B cell (primary cell): ENCODE measurements around the gene ZNF689. TPM values are rescaled to one million over a fixed set of nuclear protein-coding genes. Genes with fewer than 3 reads are reported as not detected.

Experiments used
- ATAC-seq: fragments of 200-7000 bp; cut with Tn5 transposase; one replicate; pipeline ENCODE4 v1.10.0; 2021; ENCODE audit warnings: low read depth, mild to moderate bottlenecking, moderate number of reproducible peaks, moderate library complexity
- CTCF ChIA-PET: fragments of 350-600 bp; sonication (Branson Sonifier 250); formaldehyde crosslinking; loops from one replicate; lab custom pipeline; 2021; ENCODE audit warnings: antibody characterized with exemption, inconsistent platforms; lab: Charles Lee
- POLR2A ChIA-PET: fragments of 350-600 bp; sonication (Branson Sonifier 250); formaldehyde crosslinking; loops from one replicate; lab custom pipeline; 2021; ENCODE audit warnings: antibody characterized with exemption; lab: Charles Lee
- DNase-seq: peaks from one replicate; pipeline ENCODE4 v3.0.0; 2013
- H2AFZ ChIP-seq: 2 replicates; pipeline ENCODE4 v1.6.1; 2012; ENCODE audit warnings: mild to moderate bottlenecking, low read depth, low read length; ENCODE audit not compliant: insufficient read depth, poor library complexity, severe bottlenecking
- H3K27ac ChIP-seq, 2 donors: 1 replicate in 1 of 2; 2 replicates in 1 of 2; pipeline ENCODE4 v1.5.1; 2012 to 2013; ENCODE audit warnings: low read length in 2 of 2, mild to moderate bottlenecking in 2 of 2, moderate library complexity in 1 of 2
- H3K27me3 ChIP-seq, 4 experiments: fragments of 200-600 bp in 1 of 4; sonication (generic) in 1 of 4; replicated peaks in 1 of 4; 1 replicate in 2 of 4; 2 replicates in 2 of 4; pipeline versions ENCODE4 v1.6.1 to v1.7.0; 2013 to 2016; ENCODE audit warnings: low read length in 3 of 4, mild to moderate bottlenecking in 2 of 4, mixed read lengths in 1 of 4, moderate library complexity in 1 of 4; ENCODE audit not compliant: insufficient read depth in 4 of 4, control insufficient read depth in 3 of 4; ENCODE audit errors: control extremely low read depth in 1 of 4
- H3K36me3 ChIP-seq, 2 experiments: replicated peaks in 1 of 2; 1 replicate in 1 of 2; 2 replicates in 1 of 2; pipeline versions ENCODE4 v1.6.1 to v1.7.1; 2013; ENCODE audit warnings: low read length in 1 of 2; ENCODE audit not compliant: insufficient read depth in 2 of 2, control insufficient read depth in 1 of 2; ENCODE audit errors: control extremely low read depth in 1 of 2, extremely low read depth in 1 of 2
- H3K4me1 ChIP-seq, 2 donors: fragments of 200-600 bp in 1 of 2; sonication (generic) in 1 of 2; 1 replicate in 1 of 2; 2 replicates in 1 of 2; pipeline versions ENCODE4 v1.5.1 to v1.6.1; 2013 to 2017; ENCODE audit warnings: low read length in 2 of 2; ENCODE audit not compliant: control insufficient read depth in 2 of 2, insufficient read depth in 2 of 2
- H3K4me2 ChIP-seq: replicated peaks from 2 replicates; pipeline ENCODE3; 2012; ENCODE audit warnings: mild to moderate bottlenecking, low read depth, low read length; ENCODE audit not compliant: poor library complexity, severe bottlenecking
- H3K4me3 ChIP-seq, 5 experiments: fragments of 200-600 bp in 1 of 5; sonication (generic) in 1 of 5; 1 replicate in 3 of 5; 2 replicates in 2 of 5; pipeline versions ENCODE4 v1.5.1 to v1.7.0; 2011 to 2016; ENCODE audit warnings: low read length in 4 of 5, mild to moderate bottlenecking in 4 of 5, low read depth in 2 of 5, control low read depth in 1 of 5, moderate library complexity in 1 of 5; ENCODE audit not compliant: insufficient read depth in 1 of 5; ENCODE audit errors: control extremely low read depth in 1 of 5, extremely low read depth in 1 of 5
- H3K79me2 ChIP-seq: fragments of 200-600 bp; sonication (generic); one replicate; pipeline ENCODE4 v1.6.0; 2016; ENCODE audit warnings: low read length; ENCODE audit not compliant: control insufficient read depth, insufficient read depth
- H3K9ac ChIP-seq: fragments of 200-600 bp; sonication (generic); 2 replicates; pipeline ENCODE4 v1.6.1; 2017; ENCODE audit warnings: mild to moderate bottlenecking, low read length, moderate library complexity
- H3K9me3 ChIP-seq, 3 donors: one replicate each; pipeline versions ENCODE4 v1.6.1 to v1.7.1; 2013; ENCODE audit warnings: low read length in 2 of 3; ENCODE audit not compliant: control insufficient read depth in 2 of 3, insufficient read depth in 1 of 3; ENCODE audit errors: control extremely low read depth in 1 of 3
- H4K20me1 ChIP-seq: 2 replicates; pipeline ENCODE4 v1.6.0; 2012; ENCODE audit warnings: mild to moderate bottlenecking, low read length; ENCODE audit not compliant: insufficient read depth, control insufficient read depth, poor library complexity, severe bottlenecking
- H3K27ac Mint-ChIP-seq: one replicate; pipeline ENCODE4 v1.8.0; 2021; ENCODE audit warnings: mixed read lengths
- H3K27me3 Mint-ChIP-seq: one replicate; pipeline ENCODE4 v1.8.0; 2021; ENCODE audit warnings: mixed read lengths
- H3K4me1 Mint-ChIP-seq: one replicate; pipeline ENCODE4 v1.8.0; 2021; ENCODE audit warnings: mixed read lengths
- H3K4me3 Mint-ChIP-seq: one replicate; pipeline ENCODE4 v1.8.0; 2021; ENCODE audit warnings: mixed read lengths
- H3K9me3 Mint-ChIP-seq: one replicate; pipeline ENCODE4 v1.8.0; 2022; ENCODE audit warnings: mixed read lengths; ENCODE audit not compliant: insufficient read depth
- EZH2 ChIP-seq: IDR thresholded peaks from 2 replicates; pipeline ENCODE4 v1.6.1; 2012; ENCODE audit warnings: borderline replicate concordance, low read depth, mild to moderate bottlenecking, moderate library complexity, low read length; ENCODE audit not compliant: insufficient read depth, poor library complexity, severe bottlenecking
- WGBS: methylation state at CpG from one replicate; pipeline ENCODE4 v1.1.5; 2013; ENCODE audit warnings: missing lambda C conversion rate; ENCODE audit not compliant: insufficient coverage; 5-methylcytosine and 5-hydroxymethylcytosine counted together
- intact Hi-C: fragments of 100-400 bp; cut with micrococcal nuclease; formaldehyde crosslinking; loops from one replicate; pipeline ENCODE4 v1.10.0; 2022
- polyA plus RNA-seq: library from polyadenylated mRNA; depleted of rRNA; stranded (reverse); fragments of >200 nt; gene quantifications from 2 replicates; pipeline ENCODE4 v1.2.3, GENCODE V29; 2012
- total RNA-seq, 2 donors: library from RNA; stranded (reverse); fragments of 120-200 nt in 1 of 2; gene quantifications; 1 replicate in 1 of 2; 2 replicates in 1 of 2; pipeline versions ENCODE4 v1.2.3 to v1.2.4, GENCODE V29; 2013 to 2022
- TF ChIP-seq, protein P1 (sequence below): fragments of 200-600 bp; IDR thresholded peaks from one replicate; pipeline ENCODE4 v1.8.0; 2022; ENCODE audit warnings: antibody characterized with exemption, mild to moderate bottlenecking

ZNF689 gene
- total and polyA plus RNA-seq, 2 donors (not counting 1 experiment from before 2014, with no cell fraction given), result 8.1 to 12.4 TPM

DNA sequence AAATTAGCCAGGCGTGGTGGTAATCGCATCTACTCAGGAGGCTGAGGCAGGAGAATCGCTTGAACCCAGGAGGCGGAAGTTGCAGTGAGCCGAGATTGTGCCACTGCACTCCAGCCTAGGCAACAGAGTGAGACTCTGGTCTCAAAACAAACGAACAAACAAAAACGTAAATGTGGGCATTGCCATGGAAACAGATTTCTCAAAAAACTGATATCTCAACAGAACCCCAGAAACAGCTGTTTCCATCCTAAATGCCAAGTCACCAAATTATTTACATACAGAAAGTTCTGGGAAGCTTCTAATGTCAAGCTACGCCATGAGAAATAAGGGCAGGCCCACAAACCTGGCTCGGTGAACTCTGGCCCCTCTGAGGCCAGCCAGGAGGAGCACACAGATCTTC is 16.0 kb upstream of the ZNF689 start:
- ATAC-seq (no peak), DNase-seq (no peak)
- H3K9me3 ChIP-seq, result peaks cover 0 to 3% (median 0%) of the 10 kb centered on the region in 3 donors
- no peak overlapping the region for H3K4me2 ChIP-seq
- Mint-ChIP-seq H3K27me3 (peaks cover 15% of the 10 kb centered on the region), H3K4me3 (no peak overlapping the region), H3K4me1 (peaks cover 7% of the 10 kb centered on the region), H3K9me3 (no peaks in the 10 kb centered on the region), H3K27ac (no peak overlapping the region)
- intact Hi-C loops, result loop anchor here (5.0 kb wide), 1 partner anchor 584 kb away; no protein-coding TSS in a partner anchor
- H4K20me1 ChIP-seq, result no peaks in the 10 kb centered on the region
- H3K4me1 ChIP-seq, result peaks cover 0 to 8% of the 10 kb centered on the region in 2 donors
- ChIA-PET POLR2A (interaction anchor here (0.7 kb wide), 1 partner anchor 33 kb away, joined by 4 read pairs; no protein-coding TSS in a partner anchor), CTCF (interaction anchor here (0.7 to 2.2 kb wide), 6 partner anchors 11 to 196 kb away, joined by 3 to 5 read pairs (median 4); partner anchors contain the start of gene DCTPP1)
- no peaks in the 10 kb centered on the region for H3K27me3 ChIP-seq
- TF ChIP-seq EZH2, result no peak
- TF ChIP-seq, protein P1, sequence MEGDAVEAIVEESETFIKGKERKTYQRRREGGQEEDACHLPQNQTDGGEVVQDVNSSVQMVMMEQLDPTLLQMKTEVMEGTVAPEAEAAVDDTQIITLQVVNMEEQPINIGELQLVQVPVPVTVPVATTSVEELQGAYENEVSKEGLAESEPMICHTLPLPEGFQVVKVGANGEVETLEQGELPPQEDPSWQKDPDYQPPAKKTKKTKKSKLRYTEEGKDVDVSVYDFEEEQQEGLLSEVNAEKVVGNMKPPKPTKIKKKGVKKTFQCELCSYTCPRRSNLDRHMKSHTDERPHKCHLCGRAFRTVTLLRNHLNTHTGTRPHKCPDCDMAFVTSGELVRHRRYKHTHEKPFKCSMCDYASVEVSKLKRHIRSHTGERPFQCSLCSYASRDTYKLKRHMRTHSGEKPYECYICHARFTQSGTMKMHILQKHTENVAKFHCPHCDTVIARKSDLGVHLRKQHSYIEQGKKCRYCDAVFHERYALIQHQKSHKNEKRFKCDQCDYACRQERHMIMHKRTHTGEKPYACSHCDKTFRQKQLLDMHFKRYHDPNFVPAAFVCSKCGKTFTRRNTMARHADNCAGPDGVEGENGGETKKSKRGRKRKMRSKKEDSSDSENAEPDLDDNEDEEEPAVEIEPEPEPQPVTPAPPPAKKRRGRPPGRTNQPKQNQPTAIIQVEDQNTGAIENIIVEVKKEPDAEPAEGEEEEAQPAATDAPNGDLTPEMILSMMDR, result no peak
- no peaks in the 10 kb centered on the region for H3K79me2 ChIP-seq
- WGBS, result 96% methylated on average over 9 of the region's 9 CpGs
- no peak overlapping the region for H2AFZ ChIP-seq
- H3K36me3 ChIP-seq, result no peaks in the 10 kb centered on the region
- H3K4me3 ChIP-seq, result no peak overlapping the region
- H3K9ac ChIP-seq, result no peak overlapping the region
- H3K27ac ChIP-seq, result no peak overlapping the region

DNA sequence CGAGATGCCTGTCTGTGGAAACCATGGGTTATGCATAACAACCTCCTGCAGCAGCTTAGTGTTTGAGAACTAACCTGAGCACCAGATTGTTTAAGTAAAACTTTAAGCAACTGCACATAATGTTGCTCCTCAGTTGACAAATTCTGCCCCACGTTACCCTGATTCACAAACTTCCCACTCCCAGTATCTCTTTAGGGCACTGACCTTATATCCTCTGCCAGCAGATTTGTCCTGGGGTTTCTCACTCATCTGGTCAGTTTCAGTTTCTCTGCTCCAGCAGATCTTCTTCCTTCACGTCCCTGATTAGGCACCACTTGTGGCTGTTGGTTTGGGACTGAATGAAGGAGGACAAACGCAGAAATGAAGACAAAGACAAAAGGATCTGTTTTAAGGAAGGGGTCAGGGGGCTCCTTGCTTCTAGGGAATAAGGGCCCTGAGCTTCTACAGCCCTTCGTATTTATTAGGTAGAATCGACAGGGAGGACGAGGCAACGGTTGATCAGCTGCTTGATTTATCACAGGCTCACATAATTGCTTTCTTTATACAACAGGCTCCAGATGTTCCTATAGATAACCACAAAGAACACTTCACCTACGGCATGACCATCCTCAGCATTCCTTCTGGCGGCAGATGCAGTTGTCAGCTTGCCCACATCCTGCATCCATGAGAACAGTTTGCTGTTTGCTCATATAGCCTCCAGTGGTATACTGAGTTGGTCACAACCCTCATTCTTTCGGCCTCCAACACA is 13.5 kb upstream of the ZNF689 start:
- Histone ChIP-seq H3K9me3 (peaks cover 0 to 3% (median 0%) of the 10 kb centered on the region in 3 donors), H3K4me3 (no peak overlapping the region), H3K9ac (no peak overlapping the region), H3K4me1 (peaks cover 0 to 3% of the 10 kb centered on the region in 2 donors), H4K20me1 (no peaks in the 10 kb centered on the region), H3K79me2 (no peaks in the 10 kb centered on the region), H3K27ac (no peak overlapping the region), H2AFZ (no peak overlapping the region), H3K36me3 (no peaks in the 10 kb centered on the region), H3K27me3 (no peaks in the 10 kb centered on the region), H3K4me2 (no peak overlapping the region)
- 91% methylated on average over 10 of the region's 11 CpGs for WGBS
- no peak for TF ChIP-seq EZH2
- TF ChIP-seq, protein P1, result no peak
- peaks cover 15% of the 10 kb centered on the region for H3K27me3 Mint-ChIP-seq
- ATAC-seq, result no peak
- no peak overlapping the region for H3K4me3 Mint-ChIP-seq
- DNase-seq, result no peak
- POLR2A ChIA-PET, result no interaction called here
- no peaks in the 10 kb centered on the region for H3K9me3 Mint-ChIP-seq
- CTCF ChIA-PET, result no interaction called here
- H3K27ac Mint-ChIP-seq, result no peak overlapping the region
- intact Hi-C loops, result no loop called here
- H3K4me1 Mint-ChIP-seq, result peaks cover 2% of the 10 kb centered on the region
